HL-60 (cell line): ENCODE data around the gene TRDMT1.

Experiments used
- POLR2AphosphoS5 ChIP-seq: IDR thresholded peaks from 2 replicates; pipeline ENCODE4 v1.6.1; 2012; ENCODE audit warnings: low read depth
- TF ChIP-seq, protein P1 (sequence below): IDR thresholded peaks from one replicate; pipeline ENCODE4 v1.5.1; 2011; ENCODE audit warnings: low read length, control low read depth, inconsistent platforms; ENCODE audit not compliant: insufficient read depth
- TF ChIP-seq, protein P2 (sequence below): IDR thresholded peaks from 2 replicates; pipeline ENCODE4 v1.6.1; 2012; ENCODE audit warnings: low read depth; ENCODE audit not compliant: insufficient replicate concordance

DNA sequence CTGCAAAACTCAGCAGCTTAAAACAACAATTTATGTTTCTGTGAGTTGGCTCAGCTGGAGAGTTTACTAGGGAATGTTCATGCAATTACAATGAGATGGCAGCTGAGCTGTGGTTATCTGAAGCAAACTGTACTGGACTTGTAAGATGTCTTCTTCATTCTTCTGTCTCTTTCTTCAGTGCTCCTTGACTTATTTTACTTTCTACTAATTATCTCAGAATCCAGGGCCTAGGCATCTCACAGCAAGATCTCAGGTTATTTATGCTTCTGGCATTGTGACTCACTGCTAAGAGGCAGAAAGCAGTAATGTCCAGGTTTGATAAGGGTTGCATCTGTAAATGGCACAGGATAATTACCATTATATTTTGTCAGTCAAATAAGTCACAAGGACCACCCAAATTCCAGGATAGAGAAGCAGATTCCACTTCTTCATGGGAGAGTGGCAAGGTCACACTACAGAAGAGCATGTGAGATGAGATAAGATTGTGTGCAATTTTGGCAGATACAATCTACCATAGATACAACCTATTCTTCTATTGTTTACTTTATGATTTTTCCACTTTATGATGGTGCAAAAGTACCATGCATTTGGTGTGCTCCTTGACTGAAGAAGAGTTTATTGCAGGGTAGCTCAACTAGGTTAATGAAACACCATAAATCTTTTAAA is 43.4 kb upstream of the TRDMT1 start:
- TF ChIP-seq, protein P1, sequence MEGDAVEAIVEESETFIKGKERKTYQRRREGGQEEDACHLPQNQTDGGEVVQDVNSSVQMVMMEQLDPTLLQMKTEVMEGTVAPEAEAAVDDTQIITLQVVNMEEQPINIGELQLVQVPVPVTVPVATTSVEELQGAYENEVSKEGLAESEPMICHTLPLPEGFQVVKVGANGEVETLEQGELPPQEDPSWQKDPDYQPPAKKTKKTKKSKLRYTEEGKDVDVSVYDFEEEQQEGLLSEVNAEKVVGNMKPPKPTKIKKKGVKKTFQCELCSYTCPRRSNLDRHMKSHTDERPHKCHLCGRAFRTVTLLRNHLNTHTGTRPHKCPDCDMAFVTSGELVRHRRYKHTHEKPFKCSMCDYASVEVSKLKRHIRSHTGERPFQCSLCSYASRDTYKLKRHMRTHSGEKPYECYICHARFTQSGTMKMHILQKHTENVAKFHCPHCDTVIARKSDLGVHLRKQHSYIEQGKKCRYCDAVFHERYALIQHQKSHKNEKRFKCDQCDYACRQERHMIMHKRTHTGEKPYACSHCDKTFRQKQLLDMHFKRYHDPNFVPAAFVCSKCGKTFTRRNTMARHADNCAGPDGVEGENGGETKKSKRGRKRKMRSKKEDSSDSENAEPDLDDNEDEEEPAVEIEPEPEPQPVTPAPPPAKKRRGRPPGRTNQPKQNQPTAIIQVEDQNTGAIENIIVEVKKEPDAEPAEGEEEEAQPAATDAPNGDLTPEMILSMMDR, result no peak
- TF ChIP-seq POLR2AphosphoS5, result no peak
- TF ChIP-seq, protein P2, sequence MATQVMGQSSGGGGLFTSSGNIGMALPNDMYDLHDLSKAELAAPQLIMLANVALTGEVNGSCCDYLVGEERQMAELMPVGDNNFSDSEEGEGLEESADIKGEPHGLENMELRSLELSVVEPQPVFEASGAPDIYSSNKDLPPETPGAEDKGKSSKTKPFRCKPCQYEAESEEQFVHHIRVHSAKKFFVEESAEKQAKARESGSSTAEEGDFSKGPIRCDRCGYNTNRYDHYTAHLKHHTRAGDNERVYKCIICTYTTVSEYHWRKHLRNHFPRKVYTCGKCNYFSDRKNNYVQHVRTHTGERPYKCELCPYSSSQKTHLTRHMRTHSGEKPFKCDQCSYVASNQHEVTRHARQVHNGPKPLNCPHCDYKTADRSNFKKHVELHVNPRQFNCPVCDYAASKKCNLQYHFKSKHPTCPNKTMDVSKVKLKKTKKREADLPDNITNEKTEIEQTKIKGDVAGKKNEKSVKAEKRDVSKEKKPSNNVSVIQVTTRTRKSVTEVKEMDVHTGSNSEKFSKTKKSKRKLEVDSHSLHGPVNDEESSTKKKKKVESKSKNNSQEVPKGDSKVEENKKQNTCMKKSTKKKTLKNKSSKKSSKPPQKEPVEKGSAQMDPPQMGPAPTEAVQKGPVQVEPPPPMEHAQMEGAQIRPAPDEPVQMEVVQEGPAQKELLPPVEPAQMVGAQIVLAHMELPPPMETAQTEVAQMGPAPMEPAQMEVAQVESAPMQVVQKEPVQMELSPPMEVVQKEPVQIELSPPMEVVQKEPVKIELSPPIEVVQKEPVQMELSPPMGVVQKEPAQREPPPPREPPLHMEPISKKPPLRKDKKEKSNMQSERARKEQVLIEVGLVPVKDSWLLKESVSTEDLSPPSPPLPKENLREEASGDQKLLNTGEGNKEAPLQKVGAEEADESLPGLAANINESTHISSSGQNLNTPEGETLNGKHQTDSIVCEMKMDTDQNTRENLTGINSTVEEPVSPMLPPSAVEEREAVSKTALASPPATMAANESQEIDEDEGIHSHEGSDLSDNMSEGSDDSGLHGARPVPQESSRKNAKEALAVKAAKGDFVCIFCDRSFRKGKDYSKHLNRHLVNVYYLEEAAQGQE, result no peak
